HG03439 (cell line): Measurements from ENCODE around the gene CCR1.
"Not testable (repeated sequence)": the region's sequence is repeated elsewhere in the genome, so short reads cannot be mapped to it uniquely, and the experiment has no call there.

ENCODE experiments used
- ATAC-seq: cut with Tn5 transposase; IDR thresholded peaks from one replicate; pipeline ENCODE4 v1.9.1; 2021; ENCODE audit warnings: mild to moderate bottlenecking, moderate library complexity; ENCODE audit not compliant: unreplicated experiment

The CCR1 gene

DNA sequence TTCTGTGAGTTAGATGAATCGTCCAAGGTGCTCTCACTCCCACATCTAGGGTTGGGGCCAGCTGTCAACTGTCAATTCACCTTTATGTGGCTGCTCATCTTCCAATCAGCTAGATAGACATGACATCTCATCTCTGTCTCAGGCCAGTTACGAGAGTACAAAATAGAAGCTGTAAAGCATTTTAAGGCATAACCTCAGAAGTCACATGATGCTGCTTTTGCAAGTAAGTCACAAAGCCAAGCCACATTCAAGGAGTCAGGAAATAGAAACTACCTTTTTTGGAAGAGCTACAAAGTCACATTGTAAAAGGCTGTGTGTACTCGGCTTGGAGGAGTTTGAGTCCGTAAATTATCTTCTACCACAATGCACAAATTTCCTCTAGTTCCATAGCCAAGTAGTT lies 5.1 kb upstream of the CCR1 start:
- no peak for ATAC-seq

DNA sequence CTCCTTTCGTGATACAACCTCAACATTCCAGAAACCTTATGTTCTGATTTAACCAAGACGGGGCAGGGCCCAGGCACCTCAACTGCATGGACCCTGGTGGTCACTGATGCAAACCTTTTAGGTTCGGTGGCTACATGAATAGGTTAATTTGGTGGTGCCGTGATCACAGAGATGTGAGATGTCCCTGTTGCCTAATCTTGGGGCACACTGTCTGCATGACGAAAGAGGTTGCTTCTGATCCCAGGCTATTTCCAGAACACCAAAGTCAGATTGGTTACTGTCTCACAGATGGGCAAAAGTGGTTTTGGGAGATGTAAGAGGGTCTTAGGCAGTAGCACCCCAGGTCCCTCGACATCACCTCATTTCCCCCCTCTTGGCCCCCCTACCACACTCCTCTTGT lies 4.0 kb upstream of the CCR1 start:
- no peak for ATAC-seq

DNA sequence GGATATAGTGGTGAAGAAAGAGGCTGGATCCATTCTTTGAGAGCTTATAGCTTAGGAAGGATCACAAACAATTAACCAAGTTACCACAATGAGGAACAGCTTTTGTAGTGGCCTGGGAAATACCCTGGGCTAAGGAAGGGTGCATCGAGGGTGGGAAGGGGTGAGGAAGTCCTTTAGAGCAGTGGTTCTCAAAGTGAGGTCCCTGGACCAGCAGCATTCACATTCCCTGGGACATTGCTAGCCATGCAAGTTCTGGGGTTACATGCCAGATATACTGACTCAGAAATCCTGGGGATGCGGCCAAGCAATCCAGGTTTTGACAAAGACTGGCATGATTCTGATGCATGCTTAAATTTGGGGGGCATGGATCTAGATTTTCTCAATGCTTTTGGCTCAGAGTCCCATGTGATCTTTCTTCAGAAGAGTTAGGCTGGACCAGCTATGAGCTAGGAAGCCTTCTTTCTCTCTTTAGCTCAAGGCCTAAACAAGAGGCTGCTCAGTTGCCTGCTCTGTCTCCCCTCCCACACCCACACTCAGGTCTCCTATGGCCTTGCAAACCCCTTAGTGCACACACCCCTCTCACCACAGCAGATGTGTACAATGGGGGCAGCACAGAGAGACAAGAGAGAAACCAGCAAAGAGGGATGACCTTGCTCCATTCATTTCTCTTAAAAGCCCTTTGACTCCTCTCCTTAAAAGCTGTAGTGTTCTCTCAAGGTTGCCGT lies 1.8 kb upstream of the CCR1 start:
- ATAC-seq = no peak

DNA sequence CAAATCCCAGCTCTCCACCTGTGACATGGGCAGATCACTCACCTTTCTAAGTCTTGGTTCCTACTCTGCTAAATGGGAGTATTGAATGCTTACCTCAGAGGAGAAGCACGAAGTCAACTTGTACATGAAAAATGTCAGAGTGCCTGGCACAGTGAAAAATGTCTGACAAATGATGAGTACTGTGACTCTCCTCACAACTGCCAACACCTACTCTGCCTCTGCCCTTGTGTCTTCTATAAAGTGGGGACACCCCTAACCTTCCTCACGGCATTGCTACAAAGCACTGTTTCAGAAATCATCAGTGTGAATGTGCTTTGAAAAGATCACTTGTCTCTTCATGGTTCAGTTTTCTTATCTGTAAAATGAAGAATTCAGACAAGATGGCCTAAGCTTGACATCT lies 940 bp upstream of the CCR1 start:
- ATAC-seq = no peak

DNA sequence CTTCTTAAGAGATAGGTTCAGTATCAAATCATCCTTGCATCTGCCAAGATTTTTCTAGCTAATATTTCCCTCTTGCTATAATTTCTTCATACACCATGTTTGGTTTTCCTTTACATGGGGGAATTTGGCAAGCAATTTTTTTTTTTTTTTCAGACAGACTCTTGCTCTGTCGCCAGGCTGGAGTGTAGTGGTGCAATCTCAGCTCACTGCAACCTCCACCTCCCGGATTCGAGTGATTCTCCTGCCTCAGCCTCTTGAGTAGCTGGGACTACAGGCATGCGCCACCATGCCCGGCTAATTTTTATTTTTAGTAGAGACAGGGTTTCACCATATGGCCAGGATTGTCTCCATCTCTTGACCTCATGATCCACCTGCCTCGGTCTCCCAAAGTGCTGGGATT lies 599 bp downstream of the CCR1 start:
- not testable (repeated sequence) for ATAC-seq

DNA sequence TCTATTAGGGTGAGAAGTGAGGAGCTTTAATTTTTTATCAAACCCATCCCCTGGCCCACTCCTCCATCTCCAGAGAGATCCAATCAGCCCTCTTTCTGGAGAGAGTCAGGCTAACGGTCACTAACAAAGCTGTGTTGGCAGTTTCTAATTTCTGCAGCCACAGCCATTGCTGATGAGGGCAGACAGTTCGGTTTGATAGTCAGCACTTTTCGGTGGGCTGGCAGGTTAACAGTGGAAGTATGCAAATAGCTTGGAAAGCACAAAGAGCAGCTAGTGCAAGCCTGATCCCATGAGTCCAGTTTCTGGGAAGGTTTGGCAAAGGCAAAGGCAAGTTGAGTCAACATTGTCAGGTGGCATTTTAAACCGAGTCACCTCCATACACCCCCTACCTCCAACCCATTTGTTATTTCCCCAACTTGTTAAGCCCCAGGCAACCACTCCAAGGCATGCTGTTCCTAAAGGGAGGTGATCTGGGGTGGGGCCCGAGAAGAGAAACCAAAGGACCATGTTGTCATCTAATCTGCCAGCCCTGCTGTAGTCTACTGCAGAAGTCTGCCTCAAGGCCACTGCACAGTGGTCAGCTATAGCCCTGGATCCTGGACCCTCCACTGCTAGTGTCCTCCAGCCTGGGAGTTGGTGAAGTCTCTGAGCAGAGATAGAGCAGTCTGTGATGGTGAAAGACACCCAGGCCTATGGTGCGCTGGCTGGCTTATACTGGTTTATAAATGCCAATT lies 1.7 kb downstream of the CCR1 start:
- ATAC-seq = no peak

DNA sequence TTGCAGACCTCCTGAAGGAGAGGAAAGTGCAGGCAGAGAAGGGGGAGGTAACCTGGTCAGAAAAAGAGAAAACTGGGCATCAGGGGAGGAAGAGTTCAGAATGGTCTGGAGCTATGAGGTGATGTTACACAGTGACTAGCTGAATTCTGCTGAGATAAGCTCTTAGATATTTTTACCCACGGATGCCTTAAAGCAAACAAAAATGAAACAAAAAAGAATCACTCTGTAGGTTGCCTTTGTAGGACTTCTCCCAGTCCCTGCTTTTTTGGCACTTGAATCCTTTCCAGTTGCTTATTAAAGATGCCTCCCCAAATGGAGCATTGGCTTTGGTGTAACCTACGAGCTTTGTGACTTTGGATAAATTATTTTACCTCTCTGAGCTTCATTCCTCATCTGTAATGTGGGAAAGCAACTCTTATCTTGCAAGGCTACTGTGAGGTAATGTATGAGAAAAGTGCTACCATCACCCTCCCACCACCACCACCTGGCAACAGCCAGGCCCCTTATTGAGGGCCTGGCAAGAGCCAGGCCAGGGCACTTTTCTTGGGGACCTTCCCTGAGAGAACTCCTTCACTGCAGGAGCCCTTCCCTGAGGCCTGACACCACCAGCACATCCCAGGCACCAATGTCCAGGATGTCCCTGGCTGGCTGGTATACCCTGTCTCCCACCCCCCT lies 2.7 kb downstream of the CCR1 start:
- ATAC-seq = no peak

DNA sequence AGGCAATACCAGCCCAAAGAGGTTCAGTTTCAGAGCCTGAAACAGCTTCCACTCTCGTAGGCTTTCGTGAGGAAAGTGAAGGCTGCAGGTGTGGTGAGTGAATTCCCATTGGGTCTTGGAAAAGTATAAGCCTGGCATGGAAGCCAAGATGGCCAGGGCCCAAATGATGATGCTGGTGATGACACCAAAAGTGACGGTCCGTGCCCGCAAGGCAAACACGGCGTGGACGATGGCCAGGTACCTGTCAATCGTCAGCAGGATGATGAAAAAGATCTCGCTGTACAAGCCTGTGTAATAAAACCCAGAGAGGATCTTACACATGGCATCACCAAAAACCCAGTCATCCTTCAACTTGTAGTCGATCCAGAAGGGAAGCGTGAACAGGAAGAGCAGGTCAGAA lies 4.4 kb downstream of the CCR1 start:
- no peak for ATAC-seq

DNA sequence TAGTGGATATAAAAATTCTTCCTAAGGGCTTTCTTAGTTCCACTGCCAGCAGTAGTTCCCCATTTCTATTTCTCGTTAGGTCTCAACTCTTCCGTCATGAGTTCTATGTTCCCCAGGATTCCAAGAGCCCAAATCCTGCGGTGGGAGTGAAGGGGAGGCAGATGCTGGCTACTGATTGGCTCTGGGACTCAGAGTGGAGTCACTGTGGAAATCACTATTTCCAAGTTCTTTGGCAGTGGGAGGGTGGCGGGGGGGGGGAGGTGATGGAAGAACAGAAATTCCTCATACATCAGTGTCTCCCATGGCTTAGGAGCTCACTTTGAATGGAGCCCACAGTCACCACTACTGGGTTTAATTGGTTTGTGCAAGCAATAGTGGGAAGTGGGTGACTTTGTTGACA lies 5.6 kb downstream of the CCR1 start:
- no peak for ATAC-seq

DNA sequence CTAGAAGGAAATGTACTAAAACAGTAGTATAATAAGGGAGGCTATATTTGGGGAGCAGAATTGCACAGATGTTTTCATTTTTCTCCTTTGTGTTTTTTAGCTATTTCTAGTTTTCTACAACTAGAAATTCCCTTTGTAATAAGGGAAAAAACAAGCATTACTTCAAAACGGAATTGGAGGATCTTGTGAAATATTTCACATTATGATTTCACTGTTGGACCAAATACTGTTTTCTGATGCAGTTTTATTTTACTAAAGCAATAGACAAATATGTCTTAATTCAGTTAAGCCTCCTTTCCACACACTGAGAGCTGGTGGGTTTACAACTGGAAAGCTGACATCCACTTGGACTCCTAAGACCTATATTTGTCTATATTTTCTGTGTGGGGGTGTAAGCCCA lies 7.3 kb downstream of the CCR1 start:
- ATAC-seq = no peak

DNA sequence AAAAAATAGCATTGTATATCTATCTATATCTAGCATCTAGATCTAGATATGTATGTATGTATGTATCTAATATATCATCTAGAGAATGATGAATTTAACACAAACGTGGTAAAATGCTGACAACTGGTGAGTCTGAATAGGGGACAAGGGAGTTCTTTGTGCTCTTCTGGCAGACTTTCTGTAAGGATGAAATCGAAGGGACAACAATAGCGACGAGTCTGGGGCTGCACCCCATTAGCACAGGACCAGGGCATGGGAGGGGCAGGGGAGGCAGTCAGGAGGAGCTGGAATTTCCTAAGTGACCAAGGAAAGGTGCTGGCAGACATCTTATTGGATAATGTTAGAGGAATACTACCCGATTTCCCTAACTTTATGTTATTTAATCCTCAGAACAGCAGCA lies 7.9 kb downstream of the CCR1 start:
- ATAC-seq = no peak

DNA sequence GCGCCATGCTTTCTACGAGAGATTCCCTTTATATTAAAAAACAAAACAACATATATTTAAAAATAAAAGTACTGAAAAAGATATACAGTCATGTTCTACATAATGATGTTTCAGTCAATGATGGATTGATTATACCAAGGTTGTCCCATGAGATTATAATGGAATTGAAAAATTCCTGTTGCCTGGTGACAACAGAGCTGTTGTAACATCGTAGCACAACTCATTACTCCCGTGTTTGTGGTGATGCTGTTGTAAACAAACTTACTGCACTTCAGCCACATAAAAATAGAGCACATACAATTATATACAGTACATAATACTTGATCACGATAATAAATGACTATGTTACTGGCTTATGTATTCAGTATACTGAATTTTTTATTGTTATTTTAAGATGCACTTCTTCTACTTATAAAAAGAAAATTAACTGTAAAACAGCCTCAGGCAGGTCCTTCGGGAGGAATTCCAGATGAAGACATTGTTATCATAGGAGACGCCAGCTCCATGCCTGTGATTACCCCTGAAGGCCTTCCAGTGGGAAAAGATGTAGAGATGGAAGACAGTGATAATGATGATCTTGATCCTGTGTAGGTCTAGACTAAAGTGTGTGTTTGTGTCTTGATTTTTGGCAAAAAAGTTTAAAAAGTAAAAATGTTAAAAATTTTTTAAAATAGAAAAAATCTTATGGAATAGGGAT lies 11.7 kb downstream of the CCR1 start:
- no peak for ATAC-seq

DNA sequence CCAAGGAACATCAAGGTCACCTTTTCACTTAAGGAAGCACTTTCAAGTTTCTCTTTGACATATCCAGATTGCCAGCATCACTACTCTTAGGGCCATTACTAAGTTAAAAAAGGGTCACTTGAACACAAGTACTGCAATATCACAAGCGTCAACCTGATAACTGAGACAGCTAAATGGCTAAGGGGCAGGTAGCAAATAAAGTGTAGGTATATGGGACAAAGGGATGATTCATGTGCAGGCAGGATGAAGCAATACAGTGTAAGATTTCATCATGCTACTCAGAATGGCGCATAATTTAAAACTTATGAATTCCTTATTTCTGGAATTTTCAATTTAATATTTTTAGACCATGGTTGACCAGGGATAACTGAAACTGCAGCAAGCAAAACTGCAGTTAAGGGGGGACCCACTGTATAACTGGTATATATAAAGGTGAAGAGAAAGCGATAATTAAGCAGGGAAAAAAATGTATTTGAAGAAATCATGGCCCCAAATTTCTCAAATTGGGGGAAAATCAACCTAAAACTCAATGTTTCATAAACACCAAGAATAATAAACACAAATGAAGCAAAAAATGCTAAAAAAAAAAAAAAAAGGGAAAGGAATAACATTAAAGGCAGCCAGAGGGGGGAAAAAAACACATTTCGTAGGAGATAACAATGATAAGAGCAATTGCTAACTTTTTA lies 13.1 kb downstream of the CCR1 start:
- no peak for ATAC-seq

DNA sequence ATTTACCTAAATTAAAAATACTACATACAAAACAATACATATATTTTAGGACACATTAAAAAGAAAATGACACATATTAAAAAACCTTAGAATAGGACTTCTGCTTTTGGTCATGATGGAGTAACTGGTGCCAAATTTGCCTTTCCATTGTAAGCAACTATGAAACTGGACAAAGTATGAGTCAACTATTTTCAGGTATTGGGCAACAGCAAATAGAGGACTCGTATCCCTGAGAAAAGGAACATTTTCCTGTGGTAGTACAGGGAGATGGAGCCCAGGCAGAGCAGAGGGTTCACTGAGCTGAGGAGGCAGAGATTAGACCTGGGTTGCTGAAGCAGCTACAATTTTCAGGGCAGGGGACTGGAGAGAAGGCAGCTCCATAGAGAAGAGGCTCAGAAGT lies 14.7 kb downstream of the CCR1 start:
- no peak for ATAC-seq

DNA sequence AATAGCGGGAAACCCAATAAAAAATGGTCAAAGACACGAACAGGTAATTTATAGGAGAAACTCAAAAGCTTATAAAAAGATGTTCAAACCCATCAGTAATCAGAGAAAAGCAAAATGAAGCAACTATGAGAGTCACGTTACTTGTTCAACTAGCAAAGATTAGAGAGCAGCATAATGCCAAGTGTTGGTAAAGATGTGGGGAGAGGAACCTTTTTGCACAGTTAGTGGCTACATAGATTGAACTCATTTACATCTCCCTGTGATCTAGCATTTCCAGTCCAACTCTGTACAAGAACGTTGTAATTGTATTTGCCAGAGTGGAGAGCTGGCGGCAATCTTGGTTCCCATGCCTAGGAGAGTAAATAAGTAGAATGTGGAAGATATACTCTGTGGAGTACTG lies 15.2 kb downstream of the CCR1 start:
- ATAC-seq = no peak

DNA sequence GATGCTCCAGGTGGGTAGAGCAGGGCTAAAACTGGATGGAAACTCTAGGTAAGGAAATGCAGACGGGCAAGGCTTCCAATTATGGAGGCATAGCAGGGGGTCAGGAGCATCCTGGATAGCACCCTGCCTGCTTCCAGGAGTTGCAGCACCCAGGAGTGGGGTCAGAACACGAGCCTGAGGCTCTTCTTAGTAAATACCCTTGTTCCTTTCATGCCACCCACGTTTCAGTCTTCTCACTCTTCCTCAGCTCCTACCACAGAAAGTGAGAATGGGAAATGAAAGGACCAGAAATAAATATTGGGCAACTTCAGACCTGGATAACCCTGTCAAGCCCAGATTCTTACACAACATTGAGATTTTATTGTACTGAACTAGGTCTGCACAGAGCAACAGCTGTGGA lies 16.4 kb downstream of the CCR1 start:
- no peak for ATAC-seq

DNA sequence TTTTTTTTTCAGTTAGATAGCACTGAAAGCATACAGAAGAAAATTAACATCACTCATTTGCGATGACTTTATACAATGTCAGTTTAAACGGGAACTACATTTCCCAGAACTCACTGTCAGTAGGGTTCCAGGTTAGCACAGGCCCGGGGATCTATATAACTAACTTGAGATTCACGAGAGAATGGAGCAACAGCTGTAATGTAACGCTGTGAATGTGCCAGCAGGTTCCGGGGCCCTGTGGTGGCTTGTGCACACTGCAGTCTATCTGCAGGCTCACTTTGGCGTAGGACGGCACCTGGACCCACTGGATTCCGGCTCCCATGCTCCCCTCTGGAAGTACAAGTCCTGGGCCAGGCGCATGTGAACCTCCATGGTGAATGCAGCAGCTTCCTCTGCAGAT lies 19.4 kb downstream of the CCR1 start:
- no peak for ATAC-seq

DNA sequence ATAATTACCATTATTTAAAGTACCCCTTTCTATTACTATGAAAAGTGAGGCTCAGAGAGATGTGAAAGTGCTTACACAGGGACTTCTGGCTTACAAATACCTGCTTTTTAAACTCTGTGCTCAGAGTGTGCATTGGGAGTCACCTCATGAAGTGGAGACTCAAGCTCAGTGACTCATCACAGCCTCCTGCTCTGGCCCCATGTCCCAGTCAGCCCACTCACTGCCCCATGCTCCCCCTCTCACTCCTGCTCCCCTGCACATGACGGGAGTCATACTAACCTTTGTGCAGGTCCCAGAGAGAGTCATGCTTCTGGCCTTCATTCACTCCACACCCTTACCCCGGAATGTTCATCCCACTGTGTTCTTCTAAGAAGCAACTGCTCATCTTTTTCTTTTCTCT lies 20.2 kb downstream of the CCR1 start:
- no peak for ATAC-seq

DNA sequence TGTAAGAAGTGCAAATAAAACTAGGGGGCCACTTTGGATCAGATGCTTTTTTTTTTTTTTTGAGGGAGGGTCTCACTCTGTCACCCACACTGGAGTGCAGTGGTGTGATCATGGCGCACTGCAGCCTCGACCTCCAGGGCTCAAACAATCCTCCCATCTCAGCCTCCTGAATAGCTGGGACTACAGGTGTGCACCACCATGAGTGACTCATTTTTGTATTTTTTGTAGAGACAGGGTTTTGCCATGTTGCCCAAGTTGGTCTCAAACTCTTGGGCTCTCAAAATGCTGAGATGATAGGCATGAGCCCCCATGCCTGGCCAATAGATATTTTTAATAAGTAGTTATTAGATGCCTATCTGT lies 20.8 kb downstream of the CCR1 start:
- peak; percentile 31 for ATAC-seq

DNA sequence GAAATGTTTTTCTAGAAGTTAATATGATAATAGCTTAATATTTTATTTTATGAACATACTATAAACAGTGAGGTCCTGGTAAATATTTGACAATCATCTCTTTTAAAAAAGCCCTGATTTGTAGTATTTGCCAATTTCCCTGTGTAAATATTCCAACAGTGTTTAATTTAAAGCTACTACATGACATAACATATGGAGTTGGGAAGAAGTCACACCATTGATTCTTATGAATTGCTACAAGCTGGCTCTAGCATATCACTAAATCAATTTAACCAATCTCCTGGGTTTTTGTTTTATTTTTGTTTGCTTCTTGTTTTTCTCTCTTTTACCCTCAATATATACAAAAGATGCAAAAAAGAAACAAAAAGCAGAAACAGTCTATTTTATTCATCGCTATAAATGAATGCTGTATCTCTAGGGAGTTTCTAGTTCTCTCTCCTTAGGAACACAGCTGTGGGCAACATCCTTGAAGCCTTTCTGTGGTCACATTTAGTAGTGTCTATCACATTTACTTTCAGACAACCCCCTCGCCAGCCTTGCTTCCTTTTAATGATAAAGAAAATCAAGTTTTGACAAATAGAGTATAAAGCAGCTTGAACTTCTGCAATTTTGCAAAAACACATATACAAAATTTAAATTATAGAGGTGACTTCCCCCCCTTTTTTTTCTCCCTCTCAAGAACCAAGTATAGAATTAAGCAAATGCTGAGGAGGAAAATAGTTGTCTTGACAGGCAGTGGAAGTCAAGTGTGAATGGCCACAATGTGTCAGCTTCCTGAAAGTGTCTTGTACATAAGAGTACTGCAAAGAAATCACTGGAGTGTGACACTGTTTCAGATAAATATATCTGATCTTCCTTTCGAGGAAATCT lies 21.4 kb downstream of the CCR1 start:
- ATAC-seq = peak; percentile 75
